HEK293 (cell line): ENCODE measurements around the gene ARHGAP4.

Experiments used
- GLI2 ChIP-seq: fragments of 450-650 bp; formaldehyde crosslinking; IDR thresholded peaks from 2 replicates; pipeline ENCODE4; 2017; ENCODE audit warnings: missing biosample characterization, missing genetic modification characterization, low read depth, borderline replicate concordance
- MZF1 ChIP-seq: fragments of 450-650 bp; formaldehyde crosslinking; IDR thresholded peaks from 2 replicates; pipeline ENCODE4 v1.5.1; 2017; ENCODE audit warnings: missing biosample characterization, missing genetic modification characterization, borderline replicate concordance
- OVOL3 ChIP-seq: fragments of 450-650 bp; formaldehyde crosslinking; IDR thresholded peaks from 2 replicates; pipeline ENCODE4 v1.5.1; 2016; ENCODE audit warnings: missing biosample characterization, missing genetic modification characterization
- TSHZ1 ChIP-seq: fragments of 450-650 bp; formaldehyde crosslinking; IDR thresholded peaks from 2 replicates; pipeline ENCODE4 v1.5.1; 2016; ENCODE audit warnings: missing biosample characterization, missing genetic modification characterization, borderline replicate concordance
- ZBTB1 ChIP-seq: fragments of 450-650 bp; formaldehyde crosslinking; IDR thresholded peaks from 2 replicates; pipeline ENCODE4 v1.5.1; 2016; ENCODE audit warnings: missing biosample characterization, missing genetic modification characterization
- ZEB2 ChIP-seq: fragments of 450-650 bp; formaldehyde crosslinking; IDR thresholded peaks from 2 replicates; pipeline ENCODE4 v1.5.1; 2016; ENCODE audit warnings: missing biosample characterization, missing genetic modification characterization
- ZFP37 ChIP-seq: fragments of 450-650 bp; formaldehyde crosslinking; IDR thresholded peaks from 2 replicates; pipeline ENCODE4 v1.5.1; 2016; ENCODE audit warnings: missing biosample characterization, missing genetic modification characterization
- ZNF10 ChIP-seq: fragments of 450-650 bp; formaldehyde crosslinking; IDR thresholded peaks from 2 replicates; pipeline ENCODE4 v1.5.1; 2017; ENCODE audit warnings: missing biosample characterization, missing genetic modification characterization
- ZNF138 ChIP-seq: fragments of 450-650 bp; formaldehyde crosslinking; IDR thresholded peaks from 2 replicates; pipeline ENCODE4 v1.5.1; 2016; ENCODE audit warnings: missing biosample characterization, missing genetic modification characterization, borderline replicate concordance
- ZNF18 ChIP-seq: fragments of 450-650 bp; formaldehyde crosslinking; IDR thresholded peaks from 2 replicates; pipeline ENCODE4 v1.5.1; 2016; ENCODE audit warnings: missing biosample characterization, missing genetic modification characterization
- ZNF266 ChIP-seq: fragments of 450-650 bp; formaldehyde crosslinking; IDR thresholded peaks from 2 replicates; pipeline ENCODE4 v1.5.1; 2016; ENCODE audit warnings: missing biosample characterization, missing genetic modification characterization, low read depth
- ZNF311 ChIP-seq: fragments of 450-650 bp; formaldehyde crosslinking; IDR thresholded peaks from 2 replicates; pipeline ENCODE4 v1.5.1; 2017; ENCODE audit warnings: missing biosample characterization, missing genetic modification characterization, borderline replicate concordance
- ZNF341 ChIP-seq: fragments of 450-650 bp; formaldehyde crosslinking; IDR thresholded peaks from 2 replicates; pipeline ENCODE4; 2016; ENCODE audit warnings: low read depth, missing biosample characterization, missing genetic modification characterization
- ZNF37A ChIP-seq: fragments of 450-650 bp; IDR thresholded peaks from 2 replicates; pipeline ENCODE4 v1.5.1; 2018; ENCODE audit warnings: missing biosample characterization, missing genetic modification characterization
- ZNF514 ChIP-seq: fragments of 450-650 bp; formaldehyde crosslinking; IDR thresholded peaks from 2 replicates; pipeline ENCODE4 v1.5.1; 2016; ENCODE audit warnings: missing biosample characterization, missing genetic modification characterization
- ZNF544 ChIP-seq: fragments of 450-650 bp; formaldehyde crosslinking; IDR thresholded peaks from 2 replicates; pipeline ENCODE4 v1.5.0; 2017; ENCODE audit warnings: missing biosample characterization, missing genetic modification characterization
- ZNF623 ChIP-seq: fragments of 450-650 bp; formaldehyde crosslinking; IDR thresholded peaks from 2 replicates; pipeline ENCODE4 v1.5.1; 2016; ENCODE audit warnings: missing biosample characterization, missing genetic modification characterization
- ZNF747 ChIP-seq: fragments of 450-650 bp; formaldehyde crosslinking; IDR thresholded peaks from 2 replicates; pipeline ENCODE4 v1.5.1; 2016; ENCODE audit warnings: missing biosample characterization, missing genetic modification characterization
- ZNF76 ChIP-seq: fragments of 450-650 bp; formaldehyde crosslinking; IDR thresholded peaks from 2 replicates; pipeline ENCODE4; 2016; ENCODE audit warnings: low read depth, missing biosample characterization, missing genetic modification characterization, borderline replicate concordance
- TF ChIP-seq, protein P1 (sequence below): fragments of 450-650 bp; formaldehyde crosslinking; IDR thresholded peaks from 2 replicates; pipeline ENCODE4 v1.5.1; 2016; ENCODE audit warnings: missing biosample characterization, missing genetic modification characterization
- TF ChIP-seq, protein P2 (sequence below): fragments of 450-650 bp; formaldehyde crosslinking; optimal IDR thresholded peaks from 2 replicates; pipeline ENCODE3; 2016; ENCODE audit warnings: missing biosample characterization, mild to moderate bottlenecking, missing genetic modification characterization
- TF ChIP-seq, protein P3 (sequence below): fragments of 450-650 bp; formaldehyde crosslinking; IDR thresholded peaks from 2 replicates; pipeline ENCODE4 v1.5.1; 2017; ENCODE audit warnings: missing biosample characterization, mild to moderate bottlenecking, missing genetic modification characterization, moderate library complexity
- TF ChIP-seq, protein P4 (sequence below): fragments of 450-650 bp; formaldehyde crosslinking; IDR thresholded peaks from 2 replicates; pipeline ENCODE4 v1.5.1; 2017; ENCODE audit warnings: missing biosample characterization, missing genetic modification characterization
- TF ChIP-seq, protein P5 (sequence below): fragments of 450-650 bp; formaldehyde crosslinking; IDR thresholded peaks from 2 replicates; pipeline ENCODE4 v1.5.1; 2017; ENCODE audit warnings: missing biosample characterization, missing genetic modification characterization

Gene ARHGAP4

GRCh38 chrX:153900831-153901752, 25.0 kb downstream of the ARHGAP4 start (continued):
- TF ChIP-seq, protein P1, sequence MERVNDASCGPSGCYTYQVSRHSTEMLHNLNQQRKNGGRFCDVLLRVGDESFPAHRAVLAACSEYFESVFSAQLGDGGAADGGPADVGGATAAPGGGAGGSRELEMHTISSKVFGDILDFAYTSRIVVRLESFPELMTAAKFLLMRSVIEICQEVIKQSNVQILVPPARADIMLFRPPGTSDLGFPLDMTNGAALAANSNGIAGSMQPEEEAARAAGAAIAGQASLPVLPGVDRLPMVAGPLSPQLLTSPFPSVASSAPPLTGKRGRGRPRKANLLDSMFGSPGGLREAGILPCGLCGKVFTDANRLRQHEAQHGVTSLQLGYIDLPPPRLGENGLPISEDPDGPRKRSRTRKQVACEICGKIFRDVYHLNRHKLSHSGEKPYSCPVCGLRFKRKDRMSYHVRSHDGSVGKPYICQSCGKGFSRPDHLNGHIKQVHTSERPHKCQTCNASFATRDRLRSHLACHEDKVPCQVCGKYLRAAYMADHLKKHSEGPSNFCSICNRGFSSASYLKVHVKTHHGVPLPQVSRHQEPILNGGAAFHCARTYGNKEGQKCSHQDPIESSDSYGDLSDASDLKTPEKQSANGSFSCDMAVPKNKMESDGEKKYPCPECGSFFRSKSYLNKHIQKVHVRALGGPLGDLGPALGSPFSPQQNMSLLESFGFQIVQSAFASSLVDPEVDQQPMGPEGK (tag by site-specific recombination): peak; percentile 45; the same call in 1 of the 2 replicates
- TF ChIP-seq OVOL3 (tag by site-specific recombination) (no peak), ZNF138 (tag by site-specific recombination) (no peak), GLI2 (no peak), TSHZ1 (no peak), ZNF514 (tag by site-specific recombination) (no peak), ZNF341 (tag by site-specific recombination) (peak; percentile 58), ZNF76 (tag by site-specific recombination) (no peak), ZNF747 (tag by site-specific recombination) (peak; percentile 59; the same call in 1 of the 2 replicates), ZNF10 (no peak), ZNF544 (tag by site-specific recombination) (peak; percentile 23; the same call in 1 of the 2 replicates), ZNF311 (tag by site-specific recombination) (0 out of 2 replicates have a peak, but pooled peaks have one; percentile 77), ZEB2 (no peak), ZNF37A (no peak), ZNF18 (tag by site-specific recombination) (peak; percentile 63; the same call in 1 of the 2 replicates), MZF1 (tag by site-specific recombination) (no peak), ZBTB1 (tag by site-specific recombination) (no peak), ZNF266 (tag by site-specific recombination) (0 out of 2 replicates have a peak, but pooled peaks have one; percentile 47), ZNF623 (no peak), ZFP37 (tag by site-specific recombination) (no peak)
- TF ChIP-seq, protein P2, sequence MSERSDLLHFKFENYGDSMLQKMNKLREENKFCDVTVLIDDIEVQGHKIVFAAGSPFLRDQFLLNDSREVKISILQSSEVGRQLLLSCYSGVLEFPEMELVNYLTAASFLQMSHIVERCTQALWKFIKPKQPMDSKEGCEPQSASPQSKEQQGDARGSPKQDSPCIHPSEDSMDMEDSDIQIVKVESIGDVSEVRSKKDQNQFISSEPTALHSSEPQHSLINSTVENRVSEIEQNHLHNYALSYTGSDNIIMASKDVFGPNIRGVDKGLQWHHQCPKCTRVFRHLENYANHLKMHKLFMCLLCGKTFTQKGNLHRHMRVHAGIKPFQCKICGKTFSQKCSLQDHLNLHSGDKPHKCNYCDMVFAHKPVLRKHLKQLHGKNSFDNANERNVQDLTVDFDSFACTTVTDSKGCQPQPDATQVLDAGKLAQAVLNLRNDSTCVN (tag by site-specific recombination): no peak
- TF ChIP-seq, protein P3, sequence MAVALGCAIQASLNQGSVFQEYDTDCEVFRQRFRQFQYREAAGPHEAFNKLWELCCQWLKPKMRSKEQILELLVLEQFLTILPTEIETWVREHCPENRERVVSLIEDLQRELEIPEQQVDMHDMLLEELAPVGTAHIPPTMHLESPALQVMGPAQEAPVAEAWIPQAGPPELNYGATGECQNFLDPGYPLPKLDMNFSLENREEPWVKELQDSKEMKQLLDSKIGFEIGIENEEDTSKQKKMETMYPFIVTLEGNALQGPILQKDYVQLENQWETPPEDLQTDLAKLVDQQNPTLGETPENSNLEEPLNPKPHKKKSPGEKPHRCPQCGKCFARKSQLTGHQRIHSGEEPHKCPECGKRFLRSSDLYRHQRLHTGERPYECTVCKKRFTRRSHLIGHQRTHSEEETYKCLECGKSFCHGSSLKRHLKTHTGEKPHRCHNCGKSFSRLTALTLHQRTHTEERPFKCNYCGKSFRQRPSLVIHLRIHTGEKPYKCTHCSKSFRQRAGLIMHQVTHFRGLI (tag by site-specific recombination): no peak
- TF ChIP-seq, protein P4, sequence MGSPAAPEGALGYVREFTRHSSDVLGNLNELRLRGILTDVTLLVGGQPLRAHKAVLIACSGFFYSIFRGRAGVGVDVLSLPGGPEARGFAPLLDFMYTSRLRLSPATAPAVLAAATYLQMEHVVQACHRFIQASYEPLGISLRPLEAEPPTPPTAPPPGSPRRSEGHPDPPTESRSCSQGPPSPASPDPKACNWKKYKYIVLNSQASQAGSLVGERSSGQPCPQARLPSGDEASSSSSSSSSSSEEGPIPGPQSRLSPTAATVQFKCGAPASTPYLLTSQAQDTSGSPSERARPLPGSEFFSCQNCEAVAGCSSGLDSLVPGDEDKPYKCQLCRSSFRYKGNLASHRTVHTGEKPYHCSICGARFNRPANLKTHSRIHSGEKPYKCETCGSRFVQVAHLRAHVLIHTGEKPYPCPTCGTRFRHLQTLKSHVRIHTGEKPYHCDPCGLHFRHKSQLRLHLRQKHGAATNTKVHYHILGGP: no peak
- TF ChIP-seq, protein P5, sequence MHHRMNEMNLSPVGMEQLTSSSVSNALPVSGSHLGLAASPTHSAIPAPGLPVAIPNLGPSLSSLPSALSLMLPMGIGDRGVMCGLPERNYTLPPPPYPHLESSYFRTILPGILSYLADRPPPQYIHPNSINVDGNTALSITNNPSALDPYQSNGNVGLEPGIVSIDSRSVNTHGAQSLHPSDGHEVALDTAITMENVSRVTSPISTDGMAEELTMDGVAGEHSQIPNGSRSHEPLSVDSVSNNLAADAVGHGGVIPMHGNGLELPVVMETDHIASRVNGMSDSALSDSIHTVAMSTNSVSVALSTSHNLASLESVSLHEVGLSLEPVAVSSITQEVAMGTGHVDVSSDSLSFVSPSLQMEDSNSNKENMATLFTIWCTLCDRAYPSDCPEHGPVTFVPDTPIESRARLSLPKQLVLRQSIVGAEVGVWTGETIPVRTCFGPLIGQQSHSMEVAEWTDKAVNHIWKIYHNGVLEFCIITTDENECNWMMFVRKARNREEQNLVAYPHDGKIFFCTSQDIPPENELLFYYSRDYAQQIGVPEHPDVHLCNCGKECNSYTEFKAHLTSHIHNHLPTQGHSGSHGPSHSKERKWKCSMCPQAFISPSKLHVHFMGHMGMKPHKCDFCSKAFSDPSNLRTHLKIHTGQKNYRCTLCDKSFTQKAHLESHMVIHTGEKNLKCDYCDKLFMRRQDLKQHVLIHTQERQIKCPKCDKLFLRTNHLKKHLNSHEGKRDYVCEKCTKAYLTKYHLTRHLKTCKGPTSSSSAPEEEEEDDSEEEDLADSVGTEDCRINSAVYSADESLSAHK: no peak
